ENCODE data around the gene MRLN.

DNA sequence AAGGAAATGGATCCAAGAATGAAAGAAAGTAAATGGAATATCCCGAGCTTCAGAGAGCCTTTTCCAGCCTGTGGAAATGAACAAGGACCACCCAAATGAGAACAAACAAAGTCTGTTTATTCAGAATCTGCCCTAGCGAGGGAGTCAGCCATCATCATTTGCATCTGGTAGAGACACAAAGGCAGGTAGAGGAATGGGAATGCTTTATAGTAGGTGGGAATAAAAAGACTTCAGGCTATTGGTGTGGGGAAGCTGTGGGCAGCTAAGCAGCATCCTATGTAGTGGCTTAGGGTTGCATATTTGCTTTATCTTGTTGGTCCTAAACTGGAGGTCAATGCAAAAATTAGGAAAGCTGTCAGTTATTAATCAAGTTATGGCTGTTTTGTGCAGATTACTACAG is 9.2 kb upstream of the MRLN start:
- TF ChIP-seq, protein P1, sequence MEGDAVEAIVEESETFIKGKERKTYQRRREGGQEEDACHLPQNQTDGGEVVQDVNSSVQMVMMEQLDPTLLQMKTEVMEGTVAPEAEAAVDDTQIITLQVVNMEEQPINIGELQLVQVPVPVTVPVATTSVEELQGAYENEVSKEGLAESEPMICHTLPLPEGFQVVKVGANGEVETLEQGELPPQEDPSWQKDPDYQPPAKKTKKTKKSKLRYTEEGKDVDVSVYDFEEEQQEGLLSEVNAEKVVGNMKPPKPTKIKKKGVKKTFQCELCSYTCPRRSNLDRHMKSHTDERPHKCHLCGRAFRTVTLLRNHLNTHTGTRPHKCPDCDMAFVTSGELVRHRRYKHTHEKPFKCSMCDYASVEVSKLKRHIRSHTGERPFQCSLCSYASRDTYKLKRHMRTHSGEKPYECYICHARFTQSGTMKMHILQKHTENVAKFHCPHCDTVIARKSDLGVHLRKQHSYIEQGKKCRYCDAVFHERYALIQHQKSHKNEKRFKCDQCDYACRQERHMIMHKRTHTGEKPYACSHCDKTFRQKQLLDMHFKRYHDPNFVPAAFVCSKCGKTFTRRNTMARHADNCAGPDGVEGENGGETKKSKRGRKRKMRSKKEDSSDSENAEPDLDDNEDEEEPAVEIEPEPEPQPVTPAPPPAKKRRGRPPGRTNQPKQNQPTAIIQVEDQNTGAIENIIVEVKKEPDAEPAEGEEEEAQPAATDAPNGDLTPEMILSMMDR (IDR thresholded peaks at IDR 0.05 in 2 of 3, conservative IDR thresholded peaks at IDR 0.05 in 1 of 3; ENCODE audit: control insufficient read depth in 2 of 3, extremely low read depth in 1 of 3, insufficient read depth in 1 of 3, low read depth in 3 of 3, low read length in 3 of 3), result no peak
- no peak for TF ChIP-seq CEBPB (IDR thresholded peaks at IDR 0.05; ENCODE audit: borderline replicate concordance in 1 of 2, low read depth in 2 of 2, low read length in 2 of 2)
- no peak for TF ChIP-seq KLF5 (IDR thresholded peaks at IDR 0.05; ENCODE audit: partially characterized antibody)
- no peak for TF ChIP-seq EZH2 (IDR thresholded peaks at IDR 0.05; ENCODE audit: borderline replicate concordance, control insufficient read depth, low read depth, low read length)
- TF ChIP-seq ATF7 (IDR thresholded peaks at IDR 0.05; ENCODE audit: low read depth), result no peak
- no peak for TF ChIP-seq GABPA (IDR thresholded peaks at IDR 0.05; ENCODE audit: low read depth)
- TF ChIP-seq, protein P2, sequence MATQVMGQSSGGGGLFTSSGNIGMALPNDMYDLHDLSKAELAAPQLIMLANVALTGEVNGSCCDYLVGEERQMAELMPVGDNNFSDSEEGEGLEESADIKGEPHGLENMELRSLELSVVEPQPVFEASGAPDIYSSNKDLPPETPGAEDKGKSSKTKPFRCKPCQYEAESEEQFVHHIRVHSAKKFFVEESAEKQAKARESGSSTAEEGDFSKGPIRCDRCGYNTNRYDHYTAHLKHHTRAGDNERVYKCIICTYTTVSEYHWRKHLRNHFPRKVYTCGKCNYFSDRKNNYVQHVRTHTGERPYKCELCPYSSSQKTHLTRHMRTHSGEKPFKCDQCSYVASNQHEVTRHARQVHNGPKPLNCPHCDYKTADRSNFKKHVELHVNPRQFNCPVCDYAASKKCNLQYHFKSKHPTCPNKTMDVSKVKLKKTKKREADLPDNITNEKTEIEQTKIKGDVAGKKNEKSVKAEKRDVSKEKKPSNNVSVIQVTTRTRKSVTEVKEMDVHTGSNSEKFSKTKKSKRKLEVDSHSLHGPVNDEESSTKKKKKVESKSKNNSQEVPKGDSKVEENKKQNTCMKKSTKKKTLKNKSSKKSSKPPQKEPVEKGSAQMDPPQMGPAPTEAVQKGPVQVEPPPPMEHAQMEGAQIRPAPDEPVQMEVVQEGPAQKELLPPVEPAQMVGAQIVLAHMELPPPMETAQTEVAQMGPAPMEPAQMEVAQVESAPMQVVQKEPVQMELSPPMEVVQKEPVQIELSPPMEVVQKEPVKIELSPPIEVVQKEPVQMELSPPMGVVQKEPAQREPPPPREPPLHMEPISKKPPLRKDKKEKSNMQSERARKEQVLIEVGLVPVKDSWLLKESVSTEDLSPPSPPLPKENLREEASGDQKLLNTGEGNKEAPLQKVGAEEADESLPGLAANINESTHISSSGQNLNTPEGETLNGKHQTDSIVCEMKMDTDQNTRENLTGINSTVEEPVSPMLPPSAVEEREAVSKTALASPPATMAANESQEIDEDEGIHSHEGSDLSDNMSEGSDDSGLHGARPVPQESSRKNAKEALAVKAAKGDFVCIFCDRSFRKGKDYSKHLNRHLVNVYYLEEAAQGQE (IDR thresholded peaks at IDR 0.05; ENCODE audit: low read depth, low read length), result no peak
- TF ChIP-seq ZNF217 (IDR thresholded peaks at IDR 0.05), result no peak

Measured in GM12878 (cell line).